Measurements from ENCODE around the gene ACKR2. TPM values are rescaled to one million over a fixed set of nuclear protein-coding genes. Genes with fewer than 3 reads are reported as not detected.

The ACKR2 gene
- polyA plus RNA-seq, 1 donor from 2014 or later = not detected

GRCh38 chr3:42872718-42873117 is 63.5 kb downstream of the ACKR2 start:
- no peaks in the 10 kb centered on the region for H3K9me2 ChIP-seq (ENCODE audit: insufficient read depth, low read length)
- no peak overlapping the region for H3K4me3 ChIP-seq (ENCODE audit: low read length)
- H3K79me2 ChIP-seq (replicated peaks; ENCODE audit: insufficient read depth, low read length) = no peaks in the 10 kb centered on the region
- H3K4me2 ChIP-seq (ENCODE audit: low read length) = no peak overlapping the region
- H3K27me3 ChIP-seq (ENCODE audit: insufficient read depth, low read depth, low read length) = no peaks in the 10 kb centered on the region
- H3K36me3 ChIP-seq (ENCODE audit: insufficient read depth, low read length) = no peaks in the 10 kb centered on the region
- TF ChIP-seq POLR2AphosphoS5 (IDR thresholded peaks at IDR 0.05) = no peak
- TF ChIP-seq, protein P1, sequence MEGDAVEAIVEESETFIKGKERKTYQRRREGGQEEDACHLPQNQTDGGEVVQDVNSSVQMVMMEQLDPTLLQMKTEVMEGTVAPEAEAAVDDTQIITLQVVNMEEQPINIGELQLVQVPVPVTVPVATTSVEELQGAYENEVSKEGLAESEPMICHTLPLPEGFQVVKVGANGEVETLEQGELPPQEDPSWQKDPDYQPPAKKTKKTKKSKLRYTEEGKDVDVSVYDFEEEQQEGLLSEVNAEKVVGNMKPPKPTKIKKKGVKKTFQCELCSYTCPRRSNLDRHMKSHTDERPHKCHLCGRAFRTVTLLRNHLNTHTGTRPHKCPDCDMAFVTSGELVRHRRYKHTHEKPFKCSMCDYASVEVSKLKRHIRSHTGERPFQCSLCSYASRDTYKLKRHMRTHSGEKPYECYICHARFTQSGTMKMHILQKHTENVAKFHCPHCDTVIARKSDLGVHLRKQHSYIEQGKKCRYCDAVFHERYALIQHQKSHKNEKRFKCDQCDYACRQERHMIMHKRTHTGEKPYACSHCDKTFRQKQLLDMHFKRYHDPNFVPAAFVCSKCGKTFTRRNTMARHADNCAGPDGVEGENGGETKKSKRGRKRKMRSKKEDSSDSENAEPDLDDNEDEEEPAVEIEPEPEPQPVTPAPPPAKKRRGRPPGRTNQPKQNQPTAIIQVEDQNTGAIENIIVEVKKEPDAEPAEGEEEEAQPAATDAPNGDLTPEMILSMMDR (IDR thresholded peaks at IDR 0.05; ENCODE audit: poor library complexity, severe bottlenecking) = no peak
- TF ChIP-seq REST (IDR thresholded peaks at IDR 0.05; ENCODE audit: borderline replicate concordance) = no peak
- no peak for TF ChIP-seq EZH2 (IDR thresholded peaks at IDR 0.05; ENCODE audit: borderline replicate concordance, insufficient read depth, low read length, poor library complexity, severe bottlenecking)
- TF ChIP-seq MXI1 (conservative IDR thresholded peaks at IDR 0.05; ENCODE audit: poor library complexity, severe bottlenecking) = no peak
- TF ChIP-seq EP300 (conservative IDR thresholded peaks at IDR 0.05; ENCODE audit: poor library complexity, severe bottlenecking) = no peak
- no peak for TF ChIP-seq TAF1 (IDR thresholded peaks at IDR 0.05; ENCODE audit: low read depth)
- TF ChIP-seq SMC3 (conservative IDR thresholded peaks at IDR 0.05; ENCODE audit: poor library complexity) = no peak
- TF ChIP-seq RAD21 (conservative IDR thresholded peaks at IDR 0.05) = no peak
- no peaks in the 10 kb centered on the region for H3F3A ChIP-seq (ENCODE audit: insufficient read depth, low read length, poor library complexity, severe bottlenecking)
- H3K27ac ChIP-seq (ENCODE audit: low read length) = no peak overlapping the region
- H4K20me1 ChIP-seq (ENCODE audit: insufficient read depth) = no peaks in the 10 kb centered on the region
- H3K9ac ChIP-seq (ENCODE audit: low read length) = no peak overlapping the region
- H2AFZ ChIP-seq (ENCODE audit: low read depth, low read length) = no peak overlapping the region
- H3K9me3 ChIP-seq (ENCODE audit: low read length) = no peaks in the 10 kb centered on the region

DNA sequence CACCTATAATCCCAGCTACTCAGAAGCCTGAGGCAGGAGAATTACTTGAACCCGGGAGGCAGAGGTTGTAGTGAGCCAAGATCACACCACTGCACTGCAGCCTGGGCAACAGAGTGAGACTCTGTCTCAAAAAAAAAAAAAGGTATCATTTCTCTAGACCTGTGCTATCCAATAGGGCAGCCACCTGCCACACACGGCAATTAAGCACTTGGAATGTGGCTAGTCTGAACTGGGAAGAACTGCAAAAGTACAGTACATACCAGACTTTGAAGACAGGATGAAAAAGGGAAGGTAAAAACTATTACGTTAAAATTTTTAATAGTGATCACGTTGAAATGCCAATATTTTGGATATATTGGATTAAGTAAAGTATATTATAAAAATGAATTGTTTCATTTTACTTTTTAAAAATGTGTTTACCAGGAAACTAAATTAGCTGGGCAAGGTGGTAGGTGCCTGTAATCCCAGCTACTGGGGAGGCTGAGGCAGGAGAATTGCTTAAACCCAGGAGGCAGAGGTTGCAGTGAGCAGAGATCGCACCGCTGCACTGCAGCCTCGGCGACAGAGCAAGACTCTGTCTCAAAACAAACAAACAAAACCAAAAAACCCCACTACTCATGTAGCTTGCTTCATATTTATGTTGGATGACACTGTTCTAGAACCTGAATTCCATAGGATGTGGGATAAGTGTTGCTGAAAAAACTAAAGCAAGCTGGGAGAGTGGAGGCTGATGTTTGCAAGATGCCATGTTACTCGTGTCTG is 64.2 kb downstream of the ACKR2 start:
- H4K20me1 ChIP-seq (ENCODE audit: insufficient read depth) = no peaks in the 10 kb centered on the region
- H3K9ac ChIP-seq (ENCODE audit: low read length) = no peak overlapping the region
- no peak overlapping the region for H3K4me3 ChIP-seq (ENCODE audit: low read length)
- H3K4me2 ChIP-seq (ENCODE audit: low read length) = no peak overlapping the region
- H3K27ac ChIP-seq (ENCODE audit: low read length) = no peak overlapping the region
- H3K9me3 ChIP-seq (ENCODE audit: low read length) = no peaks in the 10 kb centered on the region
- H3K79me2 ChIP-seq (replicated peaks; ENCODE audit: insufficient read depth, low read length) = no peaks in the 10 kb centered on the region
- H3F3A ChIP-seq (ENCODE audit: insufficient read depth, low read length, poor library complexity, severe bottlenecking) = no peaks in the 10 kb centered on the region
- TF ChIP-seq TAF1 (IDR thresholded peaks at IDR 0.05; ENCODE audit: low read depth) (no peak), EZH2 (IDR thresholded peaks at IDR 0.05; ENCODE audit: borderline replicate concordance, insufficient read depth, low read length, poor library complexity, severe bottlenecking) (no peak), EP300 (conservative IDR thresholded peaks at IDR 0.05; ENCODE audit: poor library complexity, severe bottlenecking) (no peak), REST (IDR thresholded peaks at IDR 0.05; ENCODE audit: borderline replicate concordance) (no peak), MXI1 (conservative IDR thresholded peaks at IDR 0.05; ENCODE audit: poor library complexity, severe bottlenecking) (no peak), SMC3 (conservative IDR thresholded peaks at IDR 0.05; ENCODE audit: poor library complexity) (no peak), RAD21 (conservative IDR thresholded peaks at IDR 0.05) (no peak), POLR2AphosphoS5 (IDR thresholded peaks at IDR 0.05) (no peak)
- TF ChIP-seq, protein P1 (IDR thresholded peaks at IDR 0.05; ENCODE audit: poor library complexity, severe bottlenecking) = no peak
- no peaks in the 10 kb centered on the region for H3K27me3 ChIP-seq (ENCODE audit: insufficient read depth, low read depth, low read length)
- H3K36me3 ChIP-seq (ENCODE audit: insufficient read depth, low read length) = no peaks in the 10 kb centered on the region
- no peak overlapping the region for H2AFZ ChIP-seq (ENCODE audit: low read depth, low read length)
- no peaks in the 10 kb centered on the region for H3K9me2 ChIP-seq (ENCODE audit: insufficient read depth, low read length)

Measured in neural cell (in vitro differentiated cells).